ENCODE data around the gene MYLK2.

- TF ChIP-seq EZH2 (IDR thresholded peaks at IDR 0.05; ENCODE audit: borderline replicate concordance, insufficient read depth, low read length, poor library complexity, severe bottlenecking) (no peak), EP300 (conservative IDR thresholded peaks at IDR 0.05; ENCODE audit: poor library complexity, severe bottlenecking) (no peak), CTCF (IDR thresholded peaks at IDR 0.05; ENCODE audit: poor library complexity, severe bottlenecking) (no peak)
Measured at GRCh38 chr20:31856516-31856915, 37.4 kb downstream of the MYLK2 start.

Measured in neural cell (in vitro differentiated cells).